Measurements from ENCODE around the gene MAP3K12.

DNA sequence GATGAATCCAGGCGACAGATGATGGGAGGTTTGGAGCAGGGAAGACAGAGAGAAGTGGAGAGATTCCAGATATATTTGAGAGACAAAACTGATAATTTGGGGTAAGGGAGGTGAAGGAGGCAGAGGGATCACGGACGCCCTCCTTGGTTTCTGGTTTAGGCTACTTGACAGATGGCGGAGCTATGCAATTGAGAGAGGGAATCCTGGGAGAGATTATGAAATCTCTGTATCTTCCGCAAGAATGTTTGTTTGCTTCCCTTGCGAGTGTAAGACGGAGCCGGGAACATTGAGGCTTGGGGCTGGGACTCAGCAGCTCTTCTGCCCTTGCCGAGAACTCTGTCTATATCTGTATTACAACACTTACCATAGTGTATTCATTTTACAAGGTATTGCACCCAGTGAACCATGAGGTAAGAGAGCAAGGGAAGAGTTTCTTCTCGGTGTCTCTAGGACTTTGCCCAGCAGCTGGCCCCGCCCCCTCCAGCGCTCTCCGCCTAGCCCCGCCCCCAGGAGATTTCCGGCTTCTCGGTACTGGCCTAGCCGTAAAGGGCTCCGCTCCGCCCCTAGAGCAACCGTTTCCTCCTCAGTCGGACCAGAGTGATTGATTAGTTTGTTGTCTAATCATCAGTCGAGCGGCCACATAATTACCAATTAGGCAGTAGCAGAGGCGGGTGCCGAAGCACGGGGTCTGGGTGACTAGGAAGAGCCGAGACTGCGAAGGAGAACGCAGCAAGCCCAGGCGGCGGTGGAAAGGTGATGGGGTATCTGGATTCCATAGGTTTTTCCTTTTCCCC, 58.0 kb downstream of the MAP3K12 start, which contains the start of gene PRR13:
- TF ChIP-seq, protein P1, sequence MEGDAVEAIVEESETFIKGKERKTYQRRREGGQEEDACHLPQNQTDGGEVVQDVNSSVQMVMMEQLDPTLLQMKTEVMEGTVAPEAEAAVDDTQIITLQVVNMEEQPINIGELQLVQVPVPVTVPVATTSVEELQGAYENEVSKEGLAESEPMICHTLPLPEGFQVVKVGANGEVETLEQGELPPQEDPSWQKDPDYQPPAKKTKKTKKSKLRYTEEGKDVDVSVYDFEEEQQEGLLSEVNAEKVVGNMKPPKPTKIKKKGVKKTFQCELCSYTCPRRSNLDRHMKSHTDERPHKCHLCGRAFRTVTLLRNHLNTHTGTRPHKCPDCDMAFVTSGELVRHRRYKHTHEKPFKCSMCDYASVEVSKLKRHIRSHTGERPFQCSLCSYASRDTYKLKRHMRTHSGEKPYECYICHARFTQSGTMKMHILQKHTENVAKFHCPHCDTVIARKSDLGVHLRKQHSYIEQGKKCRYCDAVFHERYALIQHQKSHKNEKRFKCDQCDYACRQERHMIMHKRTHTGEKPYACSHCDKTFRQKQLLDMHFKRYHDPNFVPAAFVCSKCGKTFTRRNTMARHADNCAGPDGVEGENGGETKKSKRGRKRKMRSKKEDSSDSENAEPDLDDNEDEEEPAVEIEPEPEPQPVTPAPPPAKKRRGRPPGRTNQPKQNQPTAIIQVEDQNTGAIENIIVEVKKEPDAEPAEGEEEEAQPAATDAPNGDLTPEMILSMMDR (IDR thresholded peaks at IDR 0.05) = no peak
- peak in 1 of 2 donors; percentile 88 for TF ChIP-seq POLR2A (IDR thresholded peaks at IDR 0.05)
